ENCODE data around the gene C6orf132.

The C6orf132 gene

DNA sequence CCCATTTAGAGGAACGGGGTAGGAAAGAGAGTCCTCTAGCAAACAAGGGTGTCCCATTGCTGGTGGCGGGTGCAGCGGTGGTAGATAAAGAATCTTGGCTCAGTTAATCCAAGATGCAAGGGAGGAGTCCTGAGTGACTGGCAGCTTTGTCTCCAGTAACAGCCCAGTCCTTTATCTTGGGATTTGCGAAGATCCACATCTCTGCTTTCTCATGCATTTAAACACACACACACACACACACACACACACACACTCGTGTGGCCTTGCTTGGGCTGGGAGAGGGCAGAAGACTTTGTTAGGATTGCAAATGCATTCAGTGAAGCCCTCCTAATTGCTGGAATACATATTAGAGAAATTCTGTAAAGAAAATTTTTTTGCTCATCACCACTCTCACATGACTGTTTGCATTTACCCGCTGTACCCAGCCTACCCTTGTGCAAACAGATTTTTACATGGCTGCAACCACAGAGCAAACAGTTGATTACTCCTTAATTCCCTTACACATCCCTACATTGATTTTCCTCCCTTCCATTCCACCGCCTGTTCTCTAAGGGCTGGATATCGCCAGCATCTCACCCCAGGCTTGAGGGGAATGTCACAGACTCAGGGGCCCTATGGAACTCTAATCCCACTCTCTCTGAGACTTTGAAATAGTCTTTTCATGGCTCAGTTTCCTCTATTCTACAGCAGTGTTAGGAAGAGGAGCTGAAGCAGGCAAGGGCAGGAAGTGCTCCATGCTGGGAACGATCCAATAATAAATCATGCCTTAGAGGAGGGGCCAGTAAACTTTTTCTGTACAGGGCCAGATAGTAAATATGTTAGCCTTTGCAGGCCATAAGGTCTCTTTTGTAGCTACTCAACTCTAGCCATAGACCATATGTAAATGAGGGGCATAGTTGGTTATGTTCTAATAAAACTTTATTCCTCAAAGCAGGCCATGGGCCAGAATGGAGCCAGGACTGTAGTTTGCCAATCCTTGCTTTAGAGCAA is 3.5 kb downstream of the C6orf132 start:
- TF ChIP-seq FOXA1 (IDR thresholded peaks at IDR 0.05), result no peak
- TF ChIP-seq, protein P1, sequence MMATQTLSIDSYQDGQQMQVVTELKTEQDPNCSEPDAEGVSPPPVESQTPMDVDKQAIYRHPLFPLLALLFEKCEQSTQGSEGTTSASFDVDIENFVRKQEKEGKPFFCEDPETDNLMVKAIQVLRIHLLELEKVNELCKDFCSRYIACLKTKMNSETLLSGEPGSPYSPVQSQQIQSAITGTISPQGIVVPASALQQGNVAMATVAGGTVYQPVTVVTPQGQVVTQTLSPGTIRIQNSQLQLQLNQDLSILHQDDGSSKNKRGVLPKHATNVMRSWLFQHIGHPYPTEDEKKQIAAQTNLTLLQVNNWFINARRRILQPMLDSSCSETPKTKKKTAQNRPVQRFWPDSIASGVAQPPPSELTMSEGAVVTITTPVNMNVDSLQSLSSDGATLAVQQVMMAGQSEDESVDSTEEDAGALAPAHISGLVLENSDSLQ (IDR thresholded peaks at IDR 0.05), result peak; percentile 62
- no peak for TF ChIP-seq LEF1 (IDR thresholded peaks at IDR 0.05; ENCODE audit: borderline replicate concordance)
- ChIA-PET POLR2A (interaction anchor here (1.3 kb wide), 1 partner anchor 15 kb away, joined by 5 read pairs; no protein-coding TSS in a partner anchor), CTCF (interaction anchor here (1.0 to 1.5 kb wide), 2 partner anchors 66 to 76 kb away, joined by 3 to 4 read pairs; no protein-coding TSS in a partner anchor)

DNA sequence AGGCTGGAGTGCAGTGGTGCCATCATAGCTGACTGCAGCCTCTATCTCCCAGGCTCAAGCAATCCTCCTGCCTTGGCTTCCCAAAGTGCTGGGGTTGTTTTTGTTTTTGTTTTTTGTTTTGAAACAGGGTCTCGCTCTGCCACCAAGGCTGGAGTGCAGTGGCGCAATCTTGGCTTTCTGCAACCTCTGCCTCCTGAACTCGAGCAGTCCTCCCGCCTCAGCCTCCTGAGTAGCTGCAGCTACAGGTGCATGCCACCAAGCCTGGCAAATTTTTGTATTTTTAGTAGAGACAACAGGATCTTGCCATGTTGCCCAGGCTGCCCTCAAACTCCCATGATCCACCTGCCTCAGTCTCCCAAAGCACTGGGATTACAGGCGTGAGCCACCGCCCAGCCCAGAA is 4.2 kb downstream of the C6orf132 start:
- CTCF ChIA-PET, result no interaction called here
- DNase-seq (ENCODE audit: extremely low spot score), result no peak

More for the DNA sequence above, 3.5 kb downstream of the C6orf132 start:
- DNase-seq (ENCODE audit: extremely low spot score), result no peak

DNA sequence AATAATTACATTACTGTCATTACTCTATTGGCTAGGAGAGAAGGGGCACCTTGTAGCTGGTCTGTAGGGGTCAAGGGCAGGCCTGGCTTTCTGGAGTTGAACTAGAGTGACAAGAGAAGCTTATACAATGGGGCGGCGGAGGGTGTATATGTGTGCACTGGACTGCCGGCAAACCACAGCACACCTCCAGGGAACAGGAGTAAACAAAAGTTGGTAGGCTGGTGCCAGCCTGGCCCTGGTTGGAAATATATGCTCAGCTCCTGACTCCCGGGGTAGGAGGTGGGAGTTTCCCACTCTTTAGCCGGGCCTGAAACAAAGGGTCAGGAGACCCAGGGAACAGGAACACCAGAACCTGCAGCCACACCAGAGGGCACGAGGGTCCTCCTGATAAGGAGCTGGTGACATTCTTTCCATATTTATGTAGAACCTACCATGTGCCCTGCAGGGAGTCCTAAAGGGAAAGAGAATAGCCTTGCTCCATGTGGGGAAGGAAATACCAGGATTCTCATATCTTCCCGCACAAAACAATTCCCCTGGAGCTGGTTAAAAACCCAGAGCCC is 5.1 kb downstream of the C6orf132 start:
- DNase-seq (ENCODE audit: extremely low spot score), result no peak
- POLR2A ChIA-PET, result interaction anchor here (1.2 to 1.5 kb wide), 3 partner anchors 9 to 15 kb away, joined by 4 to 8 read pairs (median 5); no protein-coding TSS in a partner anchor
- TF ChIP-seq BHLHE40 (IDR thresholded peaks at IDR 0.05; ENCODE audit: borderline replicate concordance) (no peak), FOXA1 (IDR thresholded peaks at IDR 0.05) (no peak), SP1 (IDR thresholded peaks at IDR 0.05) (no peak), TARDBP (IDR thresholded peaks at IDR 0.05) (no peak), FOXM1 (IDR thresholded peaks at IDR 0.05; ENCODE audit: borderline replicate concordance) (no peak), SUZ12 (IDR thresholded peaks at IDR 0.05) (no peak), NFRKB (IDR thresholded peaks at IDR 0.05) (no peak), ARNT (IDR thresholded peaks at IDR 0.05) (no peak), CTBP1 (IDR thresholded peaks at IDR 0.05; ENCODE audit: borderline replicate concordance) (no peak), ZNF384 (IDR thresholded peaks at IDR 0.05) (no peak), L3MBTL2 (conservative IDR thresholded peaks at IDR 0.05) (no peak), ELF4 (IDR thresholded peaks at IDR 0.05) (no peak), HDGF (IDR thresholded peaks at IDR 0.05; ENCODE audit: borderline replicate concordance) (no peak), LEF1 (IDR thresholded peaks at IDR 0.05; ENCODE audit: borderline replicate concordance) (no peak), FOXK2 (IDR thresholded peaks at IDR 0.05) (no peak)
- TF ChIP-seq, protein P1 (IDR thresholded peaks at IDR 0.05), result no peak
- CTCF ChIA-PET, result interaction anchor here (0.7 to 1.5 kb wide), 4 partner anchors 8 to 18 kb away, joined by 3 to 4 read pairs (median 3); a partner anchor contains a TSS

More for the DNA sequence above, 4.2 kb downstream of the C6orf132 start:
- TF ChIP-seq FOXA1 (IDR thresholded peaks at IDR 0.05) (no peak), LEF1 (IDR thresholded peaks at IDR 0.05; ENCODE audit: borderline replicate concordance) (no peak), NFRKB (IDR thresholded peaks at IDR 0.05) (no peak), SUZ12 (IDR thresholded peaks at IDR 0.05) (no peak), ARNT (IDR thresholded peaks at IDR 0.05) (no peak), ZNF384 (IDR thresholded peaks at IDR 0.05) (no peak), ELF4 (IDR thresholded peaks at IDR 0.05) (no peak), HDGF (IDR thresholded peaks at IDR 0.05; ENCODE audit: borderline replicate concordance) (no peak), SP1 (IDR thresholded peaks at IDR 0.05) (no peak), CTBP1 (IDR thresholded peaks at IDR 0.05; ENCODE audit: borderline replicate concordance) (no peak)
- POLR2A ChIA-PET, result interaction anchor here (1.3 kb wide), 1 partner anchor 14 kb away, joined by 5 read pairs; no protein-coding TSS in a partner anchor

DNA sequence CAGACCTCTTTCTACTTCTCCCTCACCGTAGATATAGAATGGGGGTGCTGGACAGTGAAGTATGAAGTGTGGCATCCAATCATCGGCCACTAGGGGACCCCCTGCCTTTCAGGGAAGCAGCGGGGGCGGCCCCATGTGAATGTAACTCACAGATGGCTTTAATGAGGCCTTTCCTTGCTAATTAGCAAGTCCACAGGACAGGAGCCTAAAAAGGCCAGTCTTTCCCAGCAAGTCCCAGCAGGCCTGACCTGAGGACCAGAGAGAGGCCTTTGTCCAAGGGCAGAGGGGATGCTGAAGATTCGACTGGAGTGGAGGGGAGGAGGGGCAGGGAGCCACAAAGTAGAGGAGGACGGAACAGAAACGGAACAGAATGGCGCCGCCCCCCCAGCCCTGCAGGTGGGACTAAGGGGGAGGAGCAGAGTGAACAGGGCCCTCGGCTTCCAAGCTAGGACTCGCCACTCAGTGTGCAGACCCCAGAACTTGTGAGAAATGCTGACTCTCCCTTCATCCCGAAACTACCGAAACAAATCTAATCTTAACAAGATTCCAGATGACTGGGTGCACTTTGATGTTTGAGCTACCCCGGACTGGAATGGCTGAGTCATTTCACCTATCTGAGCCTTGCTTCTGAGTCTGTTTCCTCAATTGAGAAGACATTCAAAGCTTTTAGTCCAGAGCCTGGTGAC is 5.8 kb downstream of the C6orf132 start:
- POLR2A ChIA-PET, result interaction anchor here (1.2 to 1.5 kb wide), 2 partner anchors 9 to 15 kb away, joined by 4 to 8 read pairs; no protein-coding TSS in a partner anchor
- TF ChIP-seq L3MBTL2 (conservative IDR thresholded peaks at IDR 0.05) (no peak), NFRKB (IDR thresholded peaks at IDR 0.05) (no peak), ARNT (IDR thresholded peaks at IDR 0.05) (no peak), CTBP1 (IDR thresholded peaks at IDR 0.05; ENCODE audit: borderline replicate concordance) (no peak), SP1 (IDR thresholded peaks at IDR 0.05) (no peak), FOXM1 (IDR thresholded peaks at IDR 0.05; ENCODE audit: borderline replicate concordance) (no peak), SUZ12 (IDR thresholded peaks at IDR 0.05) (no peak), LEF1 (IDR thresholded peaks at IDR 0.05; ENCODE audit: borderline replicate concordance) (no peak), TARDBP (IDR thresholded peaks at IDR 0.05) (no peak), ZNF384 (IDR thresholded peaks at IDR 0.05) (no peak), HDGF (IDR thresholded peaks at IDR 0.05; ENCODE audit: borderline replicate concordance) (no peak), ELF4 (IDR thresholded peaks at IDR 0.05) (no peak), FOXA1 (IDR thresholded peaks at IDR 0.05) (no peak), BHLHE40 (IDR thresholded peaks at IDR 0.05; ENCODE audit: borderline replicate concordance) (no peak), FOXK2 (IDR thresholded peaks at IDR 0.05) (no peak)
- TF ChIP-seq, protein P1 (IDR thresholded peaks at IDR 0.05), result no peak

DNA sequence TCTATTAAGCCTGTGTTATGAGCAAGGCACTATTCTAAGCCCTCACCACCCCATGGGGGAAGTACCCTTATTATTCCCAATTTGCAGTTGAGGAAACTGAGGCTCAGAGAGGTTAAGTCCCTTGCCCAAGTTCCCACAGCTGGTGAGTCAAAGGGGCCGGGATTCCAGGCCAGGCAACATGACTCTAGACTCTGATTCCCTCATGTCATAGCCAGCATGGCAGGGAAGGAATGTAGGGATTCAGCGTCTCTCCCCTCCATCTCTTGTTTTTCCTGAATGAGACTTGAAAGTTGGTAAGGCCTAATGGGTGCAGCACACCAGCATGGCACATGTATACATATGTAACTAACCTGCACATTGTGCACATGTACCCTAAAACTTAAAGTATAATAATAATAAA is 6.7 kb downstream of the C6orf132 start:
- TF ChIP-seq L3MBTL2 (conservative IDR thresholded peaks at IDR 0.05) (no peak), ELF4 (IDR thresholded peaks at IDR 0.05) (no peak), LEF1 (IDR thresholded peaks at IDR 0.05; ENCODE audit: borderline replicate concordance) (no peak), HDGF (IDR thresholded peaks at IDR 0.05; ENCODE audit: borderline replicate concordance) (no peak)
- no peak for DNase-seq (ENCODE audit: extremely low spot score)
- CTCF ChIA-PET, result interaction anchor here (0.6 kb wide), 1 partner anchor 35 kb away, joined by 5 read pairs; no protein-coding TSS in a partner anchor
- POLR2A ChIA-PET, result interaction anchor here (0.8 kb wide), 1 partner anchor 29 kb away, joined by 4 read pairs; no protein-coding TSS in a partner anchor

More for the DNA sequence above, 5.8 kb downstream of the C6orf132 start:
- peak; percentile 34 for DNase-seq (ENCODE audit: extremely low spot score)
- CTCF ChIA-PET, result interaction anchor here (0.6 to 1.5 kb wide), 5 partner anchors 9 to 34 kb away, joined by 3 to 5 read pairs (median 3); a partner anchor contains a TSS

Data from HEK293T (cell line).